Heart right ventricle (tissue), 16 donors: Measurements from ENCODE around the gene BPGM. TPM values are rescaled to one million over a fixed set of nuclear protein-coding genes. Genes with fewer than 3 reads are reported as not detected.
"Not testable (repeated sequence)": the region's sequence is repeated elsewhere in the genome, so short reads cannot be mapped to it uniquely, and the experiment has no call there.

Experiments used
- ATAC-seq, 8 donors: fragments of 200-7000 bp; cut with Tn5 transposase; one replicate each; pipeline ENCODE4 v1.9.1; 2020; ENCODE audit warnings: mild to moderate bottlenecking in 8 of 8, moderate library complexity in 8 of 8, moderate number of reproducible peaks in 1 of 8
- DNase-seq, 2 donors: peaks; one replicate each; pipeline ENCODE4 v3.0.0-alpha.2; 2020
- H3K27ac ChIP-seq, 10 donors: fragments of 200-600 bp; sonication (generic) in 2 of 10; one replicate each; pipeline versions ENCODE4 v1.5.0 to v1.8.0; 2020 to 2022; ENCODE audit warnings: mild to moderate bottlenecking in 3 of 10
- H3K27me3 ChIP-seq, 7 donors: fragments of 200-600 bp; one replicate each; pipeline ENCODE4 v1.8.0; 2021 to 2022; ENCODE audit warnings: mild to moderate bottlenecking in 2 of 7
- H3K36me3 ChIP-seq, 9 donors: fragments of 200-600 bp; sonication (generic) in 1 of 9; one replicate each; pipeline versions ENCODE4 v1.5.0 to v1.8.0; 2020 to 2022; ENCODE audit warnings: mild to moderate bottlenecking in 2 of 9
- H3K4me1 ChIP-seq, 9 donors: fragments of 200-600 bp; sonication (generic) in 1 of 9; one replicate each; pipeline versions ENCODE4 v1.5.0 to v1.8.0; 2020 to 2022; ENCODE audit warnings: mild to moderate bottlenecking in 4 of 9
- H3K4me3 ChIP-seq, 10 donors: fragments of 200-600 bp; sonication (generic) in 2 of 10; one replicate each; pipeline versions ENCODE4 v1.5.0 to v1.8.0; 2020 to 2022; ENCODE audit warnings: mild to moderate bottlenecking in 7 of 10, moderate library complexity in 2 of 10
- H3K9me3 ChIP-seq, 11 donors: fragments of 200-600 bp in 10 of 11; sonication (generic) in 2 of 11; one replicate each; pipeline versions ENCODE4 v1.5.0 to v1.8.0; 2013 to 2022; ENCODE audit warnings: mild to moderate bottlenecking in 2 of 11, control low read depth in 1 of 11, moderate library complexity in 1 of 11
- CTCF ChIP-seq, 9 donors: fragments of 200-600 bp; sonication (generic) in 2 of 9; IDR thresholded peaks; one replicate each; pipeline versions ENCODE4 v1.5.0 to v1.8.0; 2021 to 2022; ENCODE audit warnings: antibody characterized with exemption in 9 of 9, mild to moderate bottlenecking in 5 of 9, moderate library complexity in 1 of 9
- WGBS, 2 donors: extraction: QIAGEN DNeasy Blood & Tissue Kit; methylation state at CpG; one replicate each; pipeline ENCODE4 v1.1.7; 2013; ENCODE audit warnings: inconsistent platforms in 1 of 2; 5-methylcytosine and 5-hydroxymethylcytosine counted together
- intact Hi-C, 10 donors: fragments of 100-400 bp; cut with DNase I; formaldehyde crosslinking; loops; one replicate each; pipeline versions ENCODE4 v1.11.1 to v1.14.2; 2022
- polyA plus RNA-seq, 2 donors: library from polyadenylated mRNA; stranded (reverse); fragments of 200-250 nt; gene quantifications; one replicate each; pipeline ENCODE4 v1.2.3, GENCODE V29; 2013
- total RNA-seq, 10 donors: library from RNA; stranded (reverse); fragmentation: NEBNext Ultra II Directional in 3 of 10; extraction: Animal tissue kit (Norgen Biotek cat#: 25700) in 3 of 10; gene quantifications; one replicate each; pipeline versions ENCODE4 v1.2.1 to v1.2.4, GENCODE V29; 2021 to 2023
- donor health status: Arrhythmogenic right ventricular cardiomyopathy.
- donor health status: ischemic (EF 13 %, LVEDD 7.1; RV severe dilation, severe dysfunction).
- donor health status: healthy with polysubstance abuse.
- donor health status: DM: no; HTN: yes; CAD: no.
- donor health status: DM: no; HTN: no; CAD: no.
- donor health status: ischemic (EF 25% LVEDD 6.9; RV normal size, moderate dysfunction).
- donor health status: ischemic (EF 25% LVEDD 5.7; RV mildly dilated, moderate dysfunction).
- donor health status: healthy.
- donor health status: DM: yes; HTN: yes; CAD: no.
- donor health status: Ischemic cardiomyopathy.
- donor health status: ischemic (EF 35%, LVEDD 5.7; RV mildly dilated, moderate dysfunction).
- donor health status: nonischemic (EF 11% LVEDD 7.7; RV severe dilation, severe dysfunction).
- donor health status: DM: yes; HTN: yes; CAD: no.
- donor health status: PGD.
- donor health status: ischemic (EF 29% LVEDD 5.4; RV normal size, mild dysfunction).
- donor health status: nonischemic (EF 23%, LVEDD 6.1; RV moderate dilation, normal function).

Gene BPGM
- total and polyA plus RNA-seq, 12 donors = 12.4 to 19.7 (median 14.9) TPM

- Histone ChIP-seq H3K27ac (no peak overlapping the region), H3K4me1 (peaks cover 0 to 4% (median 0%) of the 10 kb centered on the region in 9 donors), H3K9me3 (no peaks in the 10 kb centered on the region), H3K27me3 (no peaks in the 10 kb centered on the region), H3K4me3 (no peak overlapping the region), H3K36me3 (peaks cover 0 to 33% (median 8%) of the 10 kb centered on the region in 9 donors)
- intact Hi-C loops = no loop called here
- ATAC-seq (no peak), DNase-seq (no peak)
- WGBS, 2 donors = 85 to 86% methylated on average over 7 of the region's 7 CpGs
- TF ChIP-seq CTCF (IDR thresholded peaks at IDR 0.05) = no peak
These were observed 13.7 kb downstream of the BPGM start for GRCh38 chr7:134660242-134660785.

- DNase-seq = no peak
- ATAC-seq = no peak
- Histone ChIP-seq H3K4me1 (peaks cover 0 to 4% (median 0%) of the 10 kb centered on the region in 9 donors), H3K9me3 (no peaks in the 10 kb centered on the region), H3K27ac (no peak overlapping the region), H3K4me3 (no peak overlapping the region), H3K36me3 (peaks cover 0 to 35% (median 8%) of the 10 kb centered on the region in 9 donors), H3K27me3 (no peaks in the 10 kb centered on the region)
- intact Hi-C loops = no loop called here
- 72 to 73% methylated on average over 1 of the region's 1 CpG for WGBS, 2 donors
- no peak for TF ChIP-seq CTCF (IDR thresholded peaks at IDR 0.05)
These were observed 14.3 kb downstream of the BPGM start for GRCh38 chr7:134660961-134661376.

- ATAC-seq (no peak), DNase-seq (no peak)
- intact Hi-C loops = no loop called here
- Histone ChIP-seq H3K27me3 (no peaks in the 10 kb centered on the region), H3K9me3 (no peaks in the 10 kb centered on the region), H3K4me3 (no peak overlapping the region), H3K27ac (no peak overlapping the region), H3K36me3 (peaks cover 0 to 41% (median 8%) of the 10 kb centered on the region in 9 donors), H3K4me1 (peaks cover 0 to 4% (median 0%) of the 10 kb centered on the region in 9 donors)
- WGBS, 2 donors = 73 to 91% methylated on average over 5 of the region's 5 CpGs
- no peak for TF ChIP-seq CTCF (IDR thresholded peaks at IDR 0.05)
These were observed 15.7 kb downstream of the BPGM start for GRCh38 chr7:134662166-134662870.

GRCh38 chr7:134662871-134663205 is 16.2 kb downstream of the BPGM start:
- Histone ChIP-seq H3K4me1 (peaks cover 0 to 4% (median 0%) of the 10 kb centered on the region in 9 donors), H3K27ac (no peak overlapping the region), H3K36me3 (peaks cover 0 to 41% (median 8%) of the 10 kb centered on the region in 9 donors), H3K27me3 (no peaks in the 10 kb centered on the region), H3K4me3 (no peak overlapping the region), H3K9me3 (no peaks in the 10 kb centered on the region)
- WGBS, 2 donors = 68 to 77% methylated on average over 4 of the region's 4 CpGs
- no peak for DNase-seq
- ATAC-seq = no peak
- intact Hi-C loops = no loop called here
- TF ChIP-seq CTCF (IDR thresholded peaks at IDR 0.05) = no peak

- H3K9me3 ChIP-seq, intact Hi-C loops, DNase-seq, H3K27me3 ChIP-seq, H3K27ac ChIP-seq, ATAC-seq, H3K4me3 ChIP-seq: not testable (repeated sequence)
- 0 to 40% methylated on average over 1 of the region's 3 CpGs for WGBS, 2 donors
- Histone ChIP-seq H3K36me3 (peaks cover 0 to 41% (median 8%) of the 10 kb centered on the region in 9 donors), H3K4me1 (peaks cover 0 to 16% (median 8%) of the 10 kb centered on the region in 9 donors)
These were observed 18.4 kb downstream of the BPGM start for GRCh38 chr7:134665045-134665444.
